Endothelial cell of hepatic sinusoid (primary cell): ENCODE results near the gene SLC8A1.

Experiments
- in situ Hi-C: cut with HindIII; loops from 2 replicates; pipeline ENCODE4 v1.10.0; 2017; ENCODE audit warnings: low sequenced_read_pairs

SLC8A1 gene

GRCh38 chr2:40321016-40321623 lies 130.8 kb downstream of the SLC8A1 start:
- in situ Hi-C loops, result no loop called here

DNA sequence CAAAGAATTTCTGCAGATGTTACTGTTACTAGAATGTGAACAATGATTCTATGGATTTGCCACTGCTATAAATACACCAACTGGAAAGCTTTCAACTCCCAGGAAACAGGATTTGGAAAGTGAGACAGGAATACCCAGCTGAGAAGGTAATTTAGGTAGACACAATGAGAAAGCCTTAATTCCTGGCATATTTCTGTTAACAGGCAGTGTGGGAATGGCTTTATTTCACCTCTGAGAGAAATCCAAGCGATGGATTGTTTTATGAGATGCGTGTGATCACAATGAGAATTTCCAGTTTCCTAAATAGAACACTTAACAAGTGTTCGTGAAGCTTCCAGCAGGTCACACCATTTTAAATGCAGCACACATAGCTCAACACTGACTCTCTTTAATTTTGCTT lies 133.0 kb downstream of the SLC8A1 start:
- in situ Hi-C loops, result no loop called here

DNA sequence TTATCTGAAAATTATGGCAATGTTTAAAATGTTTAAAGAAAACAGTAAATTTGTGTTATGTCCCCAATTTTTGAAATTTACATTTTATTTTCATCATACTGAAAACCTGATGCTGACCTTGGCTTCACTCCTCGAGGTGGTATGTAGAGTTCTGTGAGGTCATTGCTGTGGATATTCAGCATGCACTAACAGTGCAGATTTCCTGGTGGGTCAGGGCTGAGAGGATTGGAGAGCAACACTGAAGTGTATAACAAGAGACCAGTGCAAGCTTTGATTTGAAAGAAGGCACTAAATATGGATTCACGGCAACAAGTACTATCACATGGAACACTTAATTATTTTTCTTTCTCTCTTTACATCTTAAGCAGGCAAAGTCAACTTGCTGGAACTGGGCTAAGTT lies 134.1 kb downstream of the SLC8A1 start:
- in situ Hi-C loops, result no loop called here

DNA sequence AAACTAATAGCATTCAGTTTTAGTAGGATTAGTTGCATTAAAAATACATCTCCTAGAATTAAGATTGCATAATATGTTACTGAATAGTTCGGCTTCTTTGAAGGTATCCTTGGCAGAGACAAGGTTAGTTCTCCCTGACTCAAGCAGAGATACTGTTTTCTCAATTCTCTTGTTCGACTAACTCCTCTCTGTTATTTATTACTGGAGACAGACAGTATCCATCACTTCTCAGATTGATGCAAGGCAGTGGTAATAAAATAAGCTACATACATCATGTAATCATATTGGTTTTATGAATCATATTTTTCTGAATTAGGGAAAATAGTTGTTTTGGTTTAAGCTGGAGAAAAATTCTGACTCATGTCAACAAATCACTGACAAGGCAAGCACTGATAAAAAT lies 134.8 kb downstream of the SLC8A1 start:
- in situ Hi-C loops, result no loop called here

- in situ Hi-C loops, result no loop called here
These were observed 135.3 kb downstream of the SLC8A1 start for GRCh38 chr2:40316620-40317019.

DNA sequence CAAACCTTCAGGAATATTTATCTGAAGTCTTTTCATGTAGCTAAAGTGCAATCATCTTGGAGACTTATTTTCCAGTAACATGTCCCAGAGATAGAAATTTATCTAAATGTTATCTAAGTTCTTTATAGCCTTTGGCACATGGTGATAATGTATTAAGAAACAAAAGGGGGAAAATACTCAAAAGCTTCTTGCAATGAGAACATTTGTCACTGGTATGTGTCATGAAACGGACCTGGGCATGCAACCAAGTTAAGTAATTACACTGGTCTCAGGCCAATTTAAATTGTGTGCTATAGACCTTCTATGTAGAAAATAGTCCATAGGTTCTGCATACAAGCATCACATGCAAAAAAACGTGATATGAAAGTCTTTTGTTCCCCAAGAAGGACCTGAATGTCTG lies 136.2 kb downstream of the SLC8A1 start:
- in situ Hi-C loops, result no loop called here

- in situ Hi-C loops, result no loop called here
These were observed 140.9 kb downstream of the SLC8A1 start for GRCh38 chr2:40311026-40311425.

- in situ Hi-C loops, result no loop called here
These were observed 141.6 kb downstream of the SLC8A1 start for GRCh38 chr2:40310303-40310702.

- in situ Hi-C loops, result no loop called here
These were observed 147.6 kb downstream of the SLC8A1 start for GRCh38 chr2:40304340-40304739.

- in situ Hi-C loops, result no loop called here
These were observed 148.1 kb downstream of the SLC8A1 start for GRCh38 chr2:40303746-40304145.

DNA sequence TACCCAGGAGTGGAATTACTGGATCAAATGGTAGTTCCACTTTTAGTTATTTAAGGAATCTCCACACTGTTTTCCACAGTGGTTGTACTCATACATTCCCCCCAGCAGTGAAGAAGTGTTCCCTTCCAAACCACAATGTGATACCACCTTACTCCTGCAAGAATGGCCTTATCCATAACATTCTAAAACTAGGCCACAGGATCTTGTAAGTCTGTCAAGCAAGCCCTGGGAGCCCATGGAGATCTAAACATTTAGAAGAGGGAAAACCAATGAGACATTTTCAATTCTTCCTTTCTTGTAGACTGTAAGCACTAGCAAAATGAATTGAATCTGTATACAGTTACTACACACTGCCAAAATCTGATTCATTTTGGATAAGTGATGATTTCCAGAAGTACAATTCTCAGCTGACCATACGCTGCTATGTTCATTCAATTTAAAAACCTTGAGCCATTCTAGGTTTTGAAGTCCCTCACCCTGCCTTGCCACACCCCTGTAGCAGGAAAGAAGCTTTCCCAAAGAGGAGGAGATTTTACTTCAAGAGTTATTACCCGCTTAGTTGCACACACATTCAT lies 149.1 kb downstream of the SLC8A1 start:
- in situ Hi-C loops, result no loop called here

- in situ Hi-C loops, result no loop called here
These were observed 151.5 kb downstream of the SLC8A1 start for GRCh38 chr2:40300391-40300790.

GRCh38 chr2:40299781-40300180 lies 152.1 kb downstream of the SLC8A1 start:
- in situ Hi-C loops, result loop anchor here (5.0 kb wide), 1 partner anchor 48 kb away; no protein-coding TSS in a partner anchor

DNA sequence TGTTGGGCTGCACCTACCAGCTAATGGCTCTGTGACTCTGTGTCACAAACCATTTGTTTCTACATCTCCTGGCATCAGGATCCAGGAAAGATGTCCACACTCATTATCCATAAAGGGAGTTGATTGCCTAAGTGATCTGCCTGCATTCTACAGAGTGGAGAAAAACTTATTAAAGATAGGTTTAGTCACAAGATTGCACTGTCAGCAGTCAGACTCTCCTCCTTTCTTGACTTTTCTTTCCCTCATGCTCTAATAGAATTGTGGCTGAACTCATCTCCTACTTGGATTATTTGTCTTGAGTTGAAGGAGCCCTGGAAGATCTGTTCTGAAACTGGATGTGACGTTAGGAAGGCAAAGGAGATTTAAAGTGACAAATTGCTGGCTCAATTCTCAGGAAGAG lies 152.7 kb downstream of the SLC8A1 start:
- in situ Hi-C loops, result loop anchor here (5.0 kb wide), 1 partner anchor 48 kb away; no protein-coding TSS in a partner anchor

GRCh38 chr2:40298026-40298425 lies 153.9 kb downstream of the SLC8A1 start:
- in situ Hi-C loops, result loop anchor here (5.0 kb wide), 1 partner anchor 49 kb away; no protein-coding TSS in a partner anchor

DNA sequence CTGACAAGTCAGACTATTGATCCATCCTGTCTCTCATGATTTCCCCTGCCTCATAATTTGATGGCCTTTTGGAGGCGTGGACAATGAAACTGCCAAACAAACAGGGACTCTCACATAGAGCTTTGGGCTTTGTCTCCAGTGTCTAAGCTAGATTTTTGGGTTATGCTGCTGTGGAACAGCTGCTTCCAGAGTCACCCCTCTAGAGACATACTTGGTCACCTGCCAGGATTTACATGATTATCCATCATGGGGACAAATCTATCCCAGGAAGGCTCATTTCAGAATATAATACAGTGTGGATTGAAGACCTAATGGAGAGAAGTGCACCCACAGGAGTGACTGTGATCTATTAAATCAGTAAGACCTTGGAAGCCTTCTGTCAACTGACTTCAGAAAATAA lies 159.6 kb downstream of the SLC8A1 start:
- in situ Hi-C loops, result no loop called here

- in situ Hi-C loops, result no loop called here
These were observed 162.0 kb downstream of the SLC8A1 start for GRCh38 chr2:40289771-40290404.

- in situ Hi-C loops, result no loop called here
These were observed 164.1 kb downstream of the SLC8A1 start for GRCh38 chr2:40287773-40288172.

GRCh38 chr2:40287195-40287594 lies 164.7 kb downstream of the SLC8A1 start:
- in situ Hi-C loops, result no loop called here

- in situ Hi-C loops, result no loop called here
These were observed 165.2 kb downstream of the SLC8A1 start for GRCh38 chr2:40286721-40287120.

DNA sequence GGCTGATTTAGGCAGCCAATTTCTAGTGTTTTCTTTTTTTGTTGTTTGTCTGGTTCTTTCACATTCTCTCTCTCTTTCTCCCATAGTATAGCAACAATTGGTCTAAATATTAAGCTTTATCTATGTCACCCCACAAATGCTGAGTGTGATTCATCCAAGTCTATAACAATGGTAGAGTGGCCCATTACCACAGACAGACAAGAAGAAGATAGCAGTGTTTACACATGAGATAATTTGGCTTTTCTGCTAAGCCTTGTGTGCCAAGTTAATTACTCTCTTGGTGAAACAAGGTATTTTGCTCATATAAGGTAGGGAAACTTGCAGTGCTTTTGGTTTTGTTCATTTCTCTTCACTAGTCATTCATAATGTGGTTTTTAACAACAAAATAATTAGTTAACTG lies 166.5 kb downstream of the SLC8A1 start:
- in situ Hi-C loops, result no loop called here

DNA sequence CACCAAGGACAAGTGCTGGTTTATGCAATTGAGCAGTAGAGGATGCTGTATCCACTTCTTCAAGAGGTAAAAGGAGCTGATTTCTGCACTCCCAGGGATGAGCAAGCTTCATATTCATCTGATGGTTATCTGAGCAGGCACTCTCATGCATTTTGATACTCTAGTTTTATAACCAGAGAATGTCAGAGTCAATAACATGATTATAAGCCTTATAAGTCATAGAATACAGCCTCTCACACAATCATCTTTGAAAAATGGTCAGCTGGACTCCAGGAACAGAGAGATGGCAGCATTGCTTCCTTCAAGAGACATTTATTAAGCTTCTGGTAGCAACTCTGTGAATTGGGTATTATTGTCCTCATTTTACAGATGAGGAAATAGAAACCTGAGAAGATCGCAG lies 167.1 kb downstream of the SLC8A1 start:
- in situ Hi-C loops, result no loop called here
